DMS79 treated with DMSO at 0.1 percent for 48 hours (cell line): ENCODE results near the gene ATG12.
"Not testable (repeated sequence)": the region's sequence is repeated elsewhere in the genome, so short reads cannot be mapped to it uniquely, and the experiment has no call there.

ENCODE experiments used
- DNase-seq: peaks from one replicate; lab custom pipeline; 2025; lab: John Stamatoyannopoulos, UW

Gene ATG12

GRCh38 chr5:115842952-115843351 is 1.6 kb upstream of the ATG12 start:
- no peak for DNase-seq

DNA sequence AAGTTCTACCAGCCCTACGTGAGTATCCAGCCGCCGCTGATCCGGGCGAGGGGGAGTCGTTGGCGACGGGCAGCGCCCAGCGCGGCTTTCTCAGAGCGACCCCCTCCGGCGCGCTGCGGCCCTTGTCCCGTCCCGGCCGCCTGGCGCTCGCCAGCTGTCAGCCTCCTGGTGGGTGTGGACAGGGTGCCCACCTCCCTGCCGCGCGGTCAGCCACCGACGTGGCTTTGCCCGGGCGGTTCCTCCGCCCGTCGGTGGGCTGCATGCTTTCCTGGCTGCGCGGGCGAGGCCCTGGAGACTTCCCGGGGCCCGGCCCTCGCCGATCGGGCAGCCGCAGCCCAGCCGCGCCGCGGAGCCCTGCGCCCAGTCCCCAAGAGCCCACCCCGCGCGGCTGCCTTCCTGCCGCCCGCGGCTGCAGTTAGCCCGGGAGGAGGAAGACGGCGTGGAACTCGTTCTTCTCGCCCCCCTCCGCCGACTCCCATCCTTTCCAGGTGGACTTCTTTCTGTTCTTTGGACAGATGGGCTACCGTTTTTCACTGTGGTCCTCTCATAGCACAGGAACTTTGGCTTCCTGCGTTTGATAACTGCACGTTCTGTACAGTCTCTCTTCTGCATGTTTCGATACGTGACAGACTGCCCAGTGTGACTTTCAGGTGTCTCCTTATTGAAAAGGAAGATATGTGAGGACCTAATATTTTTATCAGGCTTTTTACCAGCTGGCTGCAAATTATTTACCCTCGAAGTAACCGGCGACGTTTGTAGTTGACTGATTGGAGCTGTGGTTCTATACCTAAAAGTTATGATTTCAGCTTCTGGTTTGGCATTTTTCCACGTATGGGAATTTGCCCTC is 947 bp upstream of the ATG12 start:
- DNase-seq = peak; percentile 24

DNA sequence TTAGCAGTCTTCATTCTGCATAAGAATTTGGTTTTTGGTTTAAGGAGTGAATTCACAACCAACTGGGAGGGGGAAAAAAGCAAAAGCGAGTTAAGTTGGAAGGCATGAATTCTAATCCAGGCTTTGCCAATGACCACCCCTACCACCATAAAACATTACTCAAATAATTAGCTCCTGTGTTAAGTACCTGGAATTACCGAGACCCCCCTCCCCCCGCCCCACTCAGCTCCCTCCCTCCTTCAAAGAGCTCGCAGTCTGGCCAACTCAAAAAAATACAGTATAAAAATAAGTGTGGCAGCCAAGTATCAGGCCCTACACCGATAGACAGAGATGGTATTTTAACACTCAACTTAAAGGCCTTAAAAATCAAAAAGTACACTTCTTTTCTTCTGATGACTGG is 492 bp downstream of the ATG12 start:
- DNase-seq = no peak

DNA sequence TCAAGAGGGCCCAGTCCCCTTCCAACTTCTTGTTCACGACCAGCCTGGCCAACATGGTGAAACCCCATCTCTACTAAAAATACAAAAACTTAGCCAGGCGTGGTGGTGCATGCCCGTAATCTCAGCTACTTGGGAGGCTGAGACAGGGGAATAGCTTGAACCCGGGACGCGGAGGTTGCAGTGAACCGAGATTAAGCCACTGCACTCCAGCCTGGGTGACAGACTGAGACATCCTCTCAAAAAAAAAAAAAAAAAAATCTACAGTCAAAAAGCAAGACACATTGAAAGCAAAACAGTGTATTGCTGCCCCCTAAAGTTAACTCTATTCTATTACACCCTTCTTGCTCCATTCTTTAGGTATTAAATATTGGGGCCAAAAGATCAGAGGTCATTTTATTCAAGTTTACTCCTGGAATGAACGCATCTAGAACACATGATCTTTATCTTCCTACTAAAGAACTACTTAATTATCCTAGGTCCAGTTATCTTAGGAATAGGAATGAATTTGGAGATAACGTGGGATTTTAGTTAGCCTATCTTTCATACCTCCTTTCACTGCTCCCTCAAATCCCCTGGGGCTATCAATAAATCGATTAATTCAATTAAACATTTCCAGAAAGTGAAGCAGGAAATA is 2.4 kb downstream of the ATG12 start:
- DNase-seq = peak; percentile 26

- DNase-seq = no peak
Observed at GRCh38 chr5:115835481-115835880, 5.9 kb downstream of the ATG12 start.

DNA sequence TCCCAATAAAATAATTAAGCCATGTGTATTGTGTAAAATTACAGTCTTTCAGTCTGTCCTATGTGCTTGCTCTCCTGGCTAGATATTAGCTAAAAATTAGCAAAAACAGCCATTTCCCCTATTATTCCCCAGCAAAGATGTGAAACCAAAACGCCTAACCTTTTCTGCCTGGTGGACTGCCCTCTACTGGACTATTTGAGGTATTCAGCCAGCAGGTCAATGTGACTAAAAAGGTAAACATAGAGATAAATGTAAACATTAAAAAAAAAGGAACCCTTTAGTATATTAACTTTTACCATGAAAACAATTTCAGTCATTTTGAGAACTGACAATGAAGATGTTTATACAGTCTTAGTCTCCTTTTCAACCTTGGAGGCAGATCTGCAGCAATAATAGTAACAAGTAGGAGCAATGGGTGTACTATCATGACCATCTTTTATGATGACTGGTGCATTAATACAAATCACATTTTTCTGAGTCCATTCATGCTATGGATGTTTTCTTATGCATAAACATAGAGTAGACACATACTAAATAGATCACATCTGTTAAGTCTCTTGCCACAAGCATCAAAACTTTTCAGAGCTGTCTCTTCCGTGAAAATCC is 10.1 kb downstream of the ATG12 start:
- DNase-seq = no peak

DNA sequence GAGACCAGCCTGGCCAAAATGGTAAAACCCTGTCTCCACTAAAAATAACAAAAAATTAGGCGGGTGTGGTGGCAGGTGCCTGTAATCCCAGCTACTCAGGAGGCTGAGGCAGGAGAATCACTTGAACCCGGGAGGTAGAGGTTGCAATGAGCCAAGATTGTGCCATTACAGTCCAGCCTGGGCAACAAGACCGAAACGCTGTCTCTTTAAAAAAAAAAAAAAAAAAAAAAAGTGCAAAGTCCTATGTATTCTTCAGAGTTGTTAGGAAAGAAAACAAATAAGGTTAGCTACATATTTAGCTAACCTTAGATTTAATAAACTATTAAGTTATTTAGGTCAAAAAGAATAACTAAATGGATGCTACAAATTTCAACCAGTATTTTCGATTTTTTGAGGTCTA is 11.5 kb downstream of the ATG12 start:
- no peak for DNase-seq

- DNase-seq = no peak
Observed at GRCh38 chr5:115825948-115826347, 15.4 kb downstream of the ATG12 start.

DNA sequence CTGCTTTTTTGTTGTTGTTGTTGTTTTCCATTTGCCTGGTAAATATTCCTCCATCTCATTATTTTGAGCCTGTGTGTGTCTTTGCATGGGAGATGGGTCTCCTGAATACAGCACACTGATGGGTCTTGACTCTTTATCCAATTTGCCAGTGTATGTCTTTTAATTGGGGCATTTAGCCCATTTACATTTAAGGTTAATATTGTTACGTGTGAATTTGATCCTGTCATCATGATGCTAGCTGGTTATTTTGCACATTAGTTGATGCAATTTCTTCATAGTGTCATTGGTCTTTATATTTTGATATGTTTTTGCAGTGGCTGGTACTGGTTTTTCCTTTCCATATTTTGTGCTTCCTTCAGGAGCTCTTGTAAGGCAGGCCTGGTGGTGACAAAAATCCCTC is 16.4 kb downstream of the ATG12 start:
- not testable (repeated sequence) for DNase-seq

GRCh38 chr5:115820846-115821245 is 20.5 kb downstream of the ATG12 start:
- no peak for DNase-seq

DNA sequence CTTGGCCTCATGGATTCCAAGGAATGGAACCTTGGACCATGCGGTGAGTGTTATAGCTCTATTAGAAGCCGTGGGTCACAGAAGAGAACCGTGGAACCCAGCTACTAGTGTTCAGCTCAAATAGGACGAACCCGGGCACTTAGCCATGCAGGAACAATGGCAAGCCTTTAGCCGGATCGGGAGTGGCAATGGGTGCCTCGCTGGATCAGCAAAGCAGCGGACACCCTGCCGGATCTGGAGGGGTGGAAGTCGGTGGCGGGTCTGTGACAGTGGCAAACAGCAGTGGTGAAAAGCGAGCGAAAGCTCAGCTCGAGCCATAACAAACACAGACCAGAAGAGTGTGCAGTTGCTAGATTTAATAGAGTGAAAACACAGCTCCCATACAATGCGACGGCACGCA is 22.5 kb downstream of the ATG12 start:
- DNase-seq = no peak

- no peak for DNase-seq
Observed at GRCh38 chr5:115817386-115817785, 24.0 kb downstream of the ATG12 start.

GRCh38 chr5:115816226-115817081 is 24.9 kb downstream of the ATG12 start, which contains the start of gene CDO1:
CDO1 (minus strand) TSS chr5:115816659; CDS start chr5:115816397, 262 bp downstream.
- no peak for DNase-seq

GRCh38 chr5:115815693-115816225 is 25.6 kb downstream of the ATG12 start:
- no peak for DNase-seq

DNA sequence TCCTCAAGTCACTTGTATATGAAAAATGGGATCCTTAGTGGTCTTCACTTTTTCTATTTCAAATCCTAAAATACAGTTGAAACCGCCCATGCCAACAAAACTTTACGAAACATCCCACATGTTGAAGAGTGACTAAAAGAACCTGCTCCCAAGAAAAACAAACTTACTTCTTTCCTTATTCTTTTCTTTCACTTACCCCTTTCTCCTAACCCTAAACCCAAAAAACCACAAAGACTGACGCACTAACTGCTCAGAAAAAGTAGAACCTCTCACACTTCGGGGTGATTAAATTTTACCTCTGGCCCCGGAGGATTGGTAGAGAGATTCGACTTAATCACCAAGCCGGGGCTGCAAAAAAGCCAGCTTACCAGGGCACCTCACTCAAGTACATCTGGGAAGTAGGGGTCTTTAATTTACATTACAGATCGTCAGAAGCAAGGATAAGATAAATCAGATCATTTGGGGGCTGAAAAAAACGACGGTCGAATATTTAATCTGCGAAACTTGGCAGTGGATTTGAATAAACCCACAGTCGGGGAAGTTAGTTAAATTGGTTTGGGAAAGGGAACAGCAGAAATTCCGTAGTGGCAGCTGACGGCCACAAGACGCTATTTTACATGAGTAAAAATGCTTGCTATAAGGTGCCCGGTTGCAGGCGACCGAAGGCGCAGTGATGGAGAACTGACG is 26.2 kb downstream of the ATG12 start:
- no peak for DNase-seq

GRCh38 chr5:115813719-115814118 is 27.6 kb downstream of the ATG12 start:
- DNase-seq = no peak

GRCh38 chr5:115812372-115812771 is 29.0 kb downstream of the ATG12 start:
- DNase-seq = no peak

DNA sequence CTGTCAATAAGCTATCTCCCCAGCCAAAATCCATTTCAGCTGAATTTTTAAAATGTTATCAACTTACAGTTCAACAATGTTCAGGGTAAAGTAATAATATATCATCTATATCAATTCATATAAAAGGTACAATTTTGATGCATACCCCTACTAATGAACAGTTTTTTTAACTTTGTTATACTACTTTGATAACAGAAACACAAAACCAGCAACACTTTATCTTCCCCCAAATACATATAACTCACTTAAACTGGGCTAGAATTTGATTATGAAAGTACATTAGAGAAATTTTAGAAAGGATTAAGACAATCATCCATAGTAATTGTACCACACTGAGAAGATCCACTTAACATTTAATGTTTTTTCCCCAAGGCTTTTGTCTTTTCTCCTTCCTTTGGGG is 30.0 kb downstream of the ATG12 start:
- no peak for DNase-seq

- no peak for DNase-seq
Observed at GRCh38 chr5:115810761-115811160, 30.6 kb downstream of the ATG12 start.

DNA sequence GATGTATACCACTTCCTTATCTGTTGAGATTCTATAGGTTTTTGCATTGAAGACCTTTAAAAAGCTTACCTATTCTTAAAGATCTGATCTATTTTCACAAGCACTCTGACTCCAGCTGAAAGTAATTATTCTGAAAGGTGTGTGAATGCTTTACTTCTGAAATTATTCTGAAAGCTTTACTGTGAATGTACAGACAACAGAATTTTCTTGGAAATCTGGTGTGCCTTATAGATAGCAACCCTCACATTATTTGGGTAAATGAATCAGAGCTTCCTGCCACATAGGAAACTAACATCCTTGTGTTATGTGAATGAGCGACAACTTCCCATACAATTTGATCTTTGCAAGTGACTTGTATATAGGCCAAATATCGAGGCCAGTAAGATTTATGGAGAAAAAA is 31.4 kb downstream of the ATG12 start:
- no peak for DNase-seq

GRCh38 chr5:115808066-115808465 is 33.3 kb downstream of the ATG12 start:
- not testable (repeated sequence) for DNase-seq
